LNCAP (cell line): ENCODE results near the gene GRK5.

Experiments used
- TF ChIP-seq, protein P1 (sequence below): fragments of 450-650 bp; IDR thresholded peaks from 2 replicates; pipeline ENCODE4 v1.5.1; 2017; ENCODE audit warnings: mild to moderate bottlenecking

The GRK5 gene

DNA sequence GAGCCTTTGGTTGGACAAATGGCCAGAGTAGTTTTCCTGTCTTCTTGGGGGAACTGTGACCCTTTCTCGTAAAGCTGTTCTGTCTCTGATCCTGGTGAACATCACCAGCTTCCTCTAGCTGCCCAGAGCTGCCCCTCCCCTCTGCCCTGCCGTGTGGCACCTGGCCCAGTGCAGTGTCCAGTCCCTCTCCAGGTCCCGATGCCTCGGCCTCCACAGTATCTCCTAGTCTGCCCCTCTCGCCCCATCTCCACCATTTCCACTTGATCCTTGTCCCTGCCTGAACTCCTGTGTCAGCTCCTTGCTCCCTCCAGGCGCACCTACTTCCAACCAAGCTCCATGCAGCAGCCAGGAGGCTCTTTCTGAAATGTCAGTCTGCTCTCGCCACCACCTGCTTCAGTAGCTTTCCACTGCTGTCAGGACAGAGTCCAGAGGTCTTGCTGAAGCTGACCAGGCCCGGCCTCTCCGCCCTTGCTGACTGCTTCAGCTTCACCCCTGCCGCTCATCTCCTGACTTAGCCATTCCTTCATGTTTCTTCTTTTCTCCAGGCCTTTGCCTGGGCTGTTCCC, 133.6 kb downstream of the GRK5 start:
- TF ChIP-seq, protein P1, sequence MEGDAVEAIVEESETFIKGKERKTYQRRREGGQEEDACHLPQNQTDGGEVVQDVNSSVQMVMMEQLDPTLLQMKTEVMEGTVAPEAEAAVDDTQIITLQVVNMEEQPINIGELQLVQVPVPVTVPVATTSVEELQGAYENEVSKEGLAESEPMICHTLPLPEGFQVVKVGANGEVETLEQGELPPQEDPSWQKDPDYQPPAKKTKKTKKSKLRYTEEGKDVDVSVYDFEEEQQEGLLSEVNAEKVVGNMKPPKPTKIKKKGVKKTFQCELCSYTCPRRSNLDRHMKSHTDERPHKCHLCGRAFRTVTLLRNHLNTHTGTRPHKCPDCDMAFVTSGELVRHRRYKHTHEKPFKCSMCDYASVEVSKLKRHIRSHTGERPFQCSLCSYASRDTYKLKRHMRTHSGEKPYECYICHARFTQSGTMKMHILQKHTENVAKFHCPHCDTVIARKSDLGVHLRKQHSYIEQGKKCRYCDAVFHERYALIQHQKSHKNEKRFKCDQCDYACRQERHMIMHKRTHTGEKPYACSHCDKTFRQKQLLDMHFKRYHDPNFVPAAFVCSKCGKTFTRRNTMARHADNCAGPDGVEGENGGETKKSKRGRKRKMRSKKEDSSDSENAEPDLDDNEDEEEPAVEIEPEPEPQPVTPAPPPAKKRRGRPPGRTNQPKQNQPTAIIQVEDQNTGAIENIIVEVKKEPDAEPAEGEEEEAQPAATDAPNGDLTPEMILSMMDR: no peak

DNA sequence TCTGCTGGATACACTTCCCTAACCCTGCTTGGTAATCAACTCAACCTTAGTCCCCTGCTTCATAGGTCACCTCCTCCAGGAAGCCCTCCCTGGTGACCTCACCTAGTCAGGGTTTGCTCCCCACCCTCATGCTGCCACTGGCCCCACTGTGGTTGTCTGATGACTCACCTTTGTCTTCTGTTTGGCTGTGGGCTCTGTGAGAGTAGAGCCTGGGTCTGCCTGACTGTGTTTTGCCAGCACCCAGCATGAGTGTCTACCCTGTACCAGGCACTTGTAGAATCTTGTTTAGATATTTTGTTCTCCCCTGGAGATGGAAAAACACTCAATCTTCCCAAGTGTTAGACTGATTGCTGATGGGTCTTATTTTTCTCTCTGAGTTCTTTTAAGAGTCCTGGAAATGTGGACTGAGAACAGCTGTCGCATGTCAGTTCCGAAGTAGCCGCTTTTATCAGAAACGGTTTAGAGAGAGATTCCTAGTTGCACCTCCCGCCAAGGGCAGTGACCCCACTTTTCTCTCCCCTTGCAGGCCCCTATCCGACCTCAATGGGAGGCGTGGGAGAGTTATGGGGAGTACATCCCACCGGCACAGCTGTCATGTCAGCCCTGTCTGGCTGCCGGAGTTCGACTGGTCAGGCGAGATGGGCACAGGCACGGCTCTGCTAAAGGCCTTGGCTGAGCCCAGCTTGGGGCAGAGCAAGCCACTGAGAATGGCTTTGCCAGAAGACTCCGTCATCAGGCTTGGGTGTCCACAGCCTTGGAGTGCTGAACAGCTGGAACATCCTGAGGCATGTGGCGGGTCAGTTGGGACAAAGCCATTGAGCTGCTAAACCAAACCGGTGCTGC, 134.3 kb downstream of the GRK5 start:
- TF ChIP-seq, protein P1: no peak

DNA sequence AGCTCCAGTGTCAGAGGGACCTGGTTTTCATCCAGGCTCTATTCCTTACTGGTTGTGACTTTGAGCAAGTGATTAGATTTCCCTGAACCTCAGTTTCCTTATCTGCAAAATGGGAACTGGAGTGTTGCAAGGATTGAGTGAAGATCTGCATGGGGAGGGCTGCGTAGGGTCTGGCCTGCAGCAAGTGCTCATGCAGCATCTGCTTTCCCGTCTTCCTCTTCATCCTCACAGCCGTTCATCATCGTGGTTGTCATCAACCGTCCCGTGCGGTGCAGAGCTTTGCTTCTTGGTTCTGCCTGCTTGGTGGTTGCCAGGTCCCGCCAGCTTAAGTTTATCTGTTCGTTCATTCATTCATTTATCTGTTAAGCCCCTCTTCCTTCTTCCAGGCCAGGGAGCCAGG, 135.0 kb downstream of the GRK5 start:
- TF ChIP-seq, protein P1: no peak

DNA sequence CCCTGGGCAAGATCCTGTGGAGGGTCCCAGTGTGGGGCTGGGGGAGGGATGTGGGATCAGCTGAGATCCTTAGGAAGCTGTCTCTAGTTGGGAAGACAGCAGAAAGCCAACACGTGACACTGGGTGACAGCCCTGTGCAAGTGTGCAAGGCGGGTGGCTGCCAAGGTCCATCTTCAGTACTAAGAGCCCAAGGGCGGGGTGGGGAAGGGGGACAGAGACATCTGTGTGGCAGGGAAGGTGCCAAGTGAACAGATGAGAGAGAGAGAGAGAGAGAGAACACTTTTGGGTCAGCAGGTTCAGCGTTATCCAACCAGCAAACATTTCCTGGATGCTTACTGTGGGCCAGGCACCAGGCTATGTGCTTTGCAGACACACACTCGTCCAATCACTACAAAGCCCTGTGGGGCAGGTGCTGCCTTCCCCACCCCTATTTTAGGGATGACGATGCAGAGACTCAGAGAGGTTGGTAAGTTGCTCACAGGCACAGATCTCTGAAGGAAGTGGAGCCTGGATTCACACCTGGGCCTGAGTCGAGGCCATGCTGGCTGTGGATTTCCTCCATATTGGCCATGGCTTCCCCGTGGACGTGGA, 135.7 kb downstream of the GRK5 start:
- TF ChIP-seq, protein P1: no peak

DNA sequence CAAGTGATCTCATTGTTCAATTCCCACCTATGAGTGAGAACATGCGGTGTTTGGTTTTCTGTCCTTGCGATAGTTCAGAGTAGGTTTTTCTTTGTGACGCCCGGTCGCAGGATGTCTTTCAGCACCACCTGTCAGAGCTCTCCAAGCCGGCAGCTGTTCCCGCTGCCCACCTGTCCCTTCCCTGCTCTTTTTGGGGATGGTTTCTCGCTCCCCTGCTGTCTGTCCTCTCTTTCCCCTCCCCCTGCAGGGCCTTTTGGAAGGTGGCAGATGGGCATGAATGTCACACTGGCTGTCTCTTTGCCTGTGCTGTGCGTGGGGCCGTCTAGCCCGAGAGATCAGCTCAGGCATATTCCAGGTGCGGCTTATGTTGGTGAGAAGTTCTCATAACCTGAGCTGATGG, 137.0 kb downstream of the GRK5 start:
- TF ChIP-seq, protein P1: no peak

DNA sequence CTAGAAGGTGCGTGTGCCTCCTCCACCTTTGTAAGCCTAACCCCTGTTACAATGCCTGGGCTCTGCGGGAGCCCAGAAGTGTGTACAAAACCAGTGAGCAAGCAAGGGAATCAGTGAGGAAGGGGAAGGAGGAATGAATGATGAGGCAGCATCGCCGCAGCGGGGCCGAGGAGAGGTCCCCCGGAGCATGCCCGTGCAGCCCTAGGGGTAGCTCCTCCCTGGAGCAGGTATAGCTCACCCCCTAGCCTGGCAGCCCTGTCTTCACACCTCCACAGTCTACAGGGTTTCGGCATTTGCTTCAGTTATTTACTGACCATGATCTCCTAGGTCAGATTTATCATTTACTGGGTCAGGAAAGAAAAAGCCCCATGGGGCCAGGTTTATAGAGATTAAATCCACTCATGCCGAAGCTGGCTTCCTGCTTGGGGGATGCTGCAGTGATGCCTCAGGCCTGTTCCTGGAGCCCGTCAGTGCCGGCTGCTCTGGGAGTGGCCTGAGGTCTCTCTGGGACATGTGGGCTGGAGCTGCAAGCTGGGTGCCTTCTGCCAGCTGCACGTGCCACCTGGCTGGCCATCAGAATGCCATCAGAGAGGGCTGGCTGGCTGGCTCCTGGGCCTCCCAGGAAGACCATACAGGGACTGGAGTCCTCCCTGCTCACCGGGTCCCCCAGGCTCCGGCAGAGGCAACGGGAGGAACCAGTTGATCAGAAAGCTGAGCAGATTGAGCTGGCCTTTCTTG, 138.9 kb downstream of the GRK5 start:
- TF ChIP-seq, protein P1: no peak

DNA sequence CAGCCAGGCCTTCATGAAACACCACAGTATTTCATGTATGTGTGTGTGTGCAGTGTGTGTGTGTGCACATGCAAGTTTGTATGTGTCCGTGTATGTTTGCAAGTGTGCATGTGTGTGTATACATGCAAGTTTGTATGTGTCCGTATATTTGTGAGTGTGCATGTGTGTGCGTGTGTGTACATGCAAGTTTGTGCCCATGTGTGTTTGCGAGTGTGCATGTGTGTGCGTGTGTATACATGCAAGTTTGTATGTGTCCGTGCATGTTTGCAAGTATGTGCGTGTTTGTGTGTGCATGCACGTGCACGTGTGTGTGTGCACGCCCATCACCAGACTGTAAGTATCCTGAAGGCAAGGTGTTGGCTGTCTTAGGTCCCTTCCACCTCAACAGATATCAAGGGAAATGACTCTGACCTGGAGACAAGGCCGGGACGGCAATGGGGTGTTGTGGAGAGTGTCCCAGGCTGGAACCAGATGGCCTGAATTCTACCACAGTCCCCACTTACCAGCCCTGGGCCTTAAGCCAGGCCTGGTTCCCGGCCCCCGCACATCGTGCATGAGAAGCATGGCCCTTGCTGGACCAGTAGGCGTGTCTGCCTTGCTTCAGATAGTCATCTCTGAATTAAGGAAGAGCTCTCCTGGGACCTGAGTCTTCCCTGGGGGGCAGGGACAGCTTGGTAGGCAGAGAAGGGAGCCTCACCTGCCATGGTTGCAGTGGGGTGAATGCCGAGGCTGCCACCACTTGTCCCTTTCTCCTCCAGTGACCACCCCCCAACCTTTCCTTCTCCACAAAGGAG, 140.0 kb downstream of the GRK5 start:
- TF ChIP-seq, protein P1: no peak
